DMS 273 treated with DMSO at 0.1 percent for 48 hours (cell line): ENCODE results near the gene SORCS2.

ENCODE experiments used
- DNase-seq: peaks from one replicate; lab custom pipeline; 2025; lab: John Stamatoyannopoulos, UW

SORCS2 gene

DNA sequence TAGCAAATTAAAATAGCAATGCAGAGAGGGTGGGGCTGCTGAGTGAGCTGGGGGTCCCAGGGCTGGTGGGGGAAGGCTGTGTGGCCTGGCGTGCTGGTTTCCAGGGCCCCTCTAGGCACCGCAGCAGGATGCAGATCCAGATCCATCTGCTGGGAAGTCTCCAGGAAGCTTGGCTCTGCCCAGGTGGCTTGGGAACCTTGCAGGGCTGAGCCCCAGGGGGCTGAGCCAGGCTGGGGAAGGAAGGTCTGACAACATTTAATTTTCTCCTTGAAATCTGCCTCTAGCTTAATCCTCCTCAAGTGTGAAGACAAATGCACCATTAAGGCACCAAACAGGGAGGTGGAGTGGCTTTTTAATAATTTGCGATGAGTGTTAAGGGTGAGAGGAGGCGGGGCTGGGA lies 31.7 kb downstream of the SORCS2 start:
- no peak for DNase-seq

DNA sequence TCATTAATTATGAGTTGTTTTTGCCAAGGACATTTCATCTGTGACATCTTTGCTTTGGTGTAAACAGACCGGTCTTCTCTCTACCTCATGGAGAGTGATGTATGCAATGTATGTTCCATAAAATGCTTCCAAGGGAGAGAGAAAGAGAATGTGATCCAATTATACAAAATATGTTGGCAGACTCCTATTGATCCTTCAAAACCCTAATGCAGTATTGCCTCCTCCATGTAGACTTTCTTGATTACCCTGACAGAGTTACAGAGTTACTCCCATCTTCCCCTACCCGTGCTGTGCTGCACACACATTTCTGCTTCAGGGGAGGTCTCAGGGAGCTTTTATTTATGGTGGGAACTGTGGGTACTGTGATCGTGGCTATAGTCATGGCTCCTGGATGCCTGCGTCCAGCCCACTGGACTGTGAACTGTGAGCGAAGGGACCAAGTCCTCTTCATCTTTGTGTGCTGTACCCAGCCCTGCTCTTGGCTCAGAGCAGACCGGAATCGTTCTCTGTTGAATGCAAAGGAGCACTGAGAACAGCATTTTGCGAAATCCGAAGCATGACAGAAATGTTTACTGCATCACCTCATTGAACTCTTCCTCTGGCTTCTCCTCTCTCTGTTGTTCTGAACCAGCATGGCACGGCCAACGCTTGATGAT lies 32.7 kb downstream of the SORCS2 start:
- no peak for DNase-seq

DNA sequence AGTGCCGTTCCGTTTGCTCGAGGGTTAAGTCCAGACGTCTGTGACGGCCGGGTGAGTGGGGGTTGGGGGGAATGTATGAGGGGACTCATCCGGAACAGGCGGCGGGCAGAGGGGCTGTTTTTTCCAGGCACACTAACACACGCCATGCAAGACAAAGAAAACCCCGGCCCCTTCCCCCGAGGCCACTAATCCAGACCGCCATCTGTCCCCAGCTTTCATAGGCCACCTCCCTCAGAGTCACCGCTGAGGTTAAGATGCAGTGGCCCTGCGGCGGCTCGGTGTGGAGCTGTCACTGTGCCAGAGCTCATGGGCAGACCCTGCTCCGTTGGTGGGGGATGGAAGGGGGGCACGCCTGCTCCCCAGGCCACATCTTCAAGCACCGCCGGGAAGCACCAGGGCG lies 34.1 kb downstream of the SORCS2 start:
- no peak for DNase-seq

DNA sequence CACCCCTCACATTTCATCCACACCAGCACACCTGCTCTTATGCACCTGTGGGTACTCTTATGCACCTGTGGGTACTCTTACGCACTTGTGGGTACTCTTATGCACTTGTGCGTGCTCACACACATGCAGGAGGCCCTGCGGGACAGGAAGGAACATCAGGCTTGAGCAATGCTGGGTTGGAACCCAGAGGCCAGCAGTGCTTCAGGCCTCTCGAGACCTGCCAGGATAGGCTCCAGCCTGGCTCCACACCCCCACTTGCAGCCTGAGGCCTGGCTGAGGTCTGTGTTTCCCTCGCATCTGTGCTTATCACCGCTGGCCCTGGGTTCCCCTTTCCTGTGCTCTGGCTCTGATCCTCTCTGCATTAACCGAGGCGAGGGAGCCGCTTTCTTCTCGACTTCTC lies 34.7 kb downstream of the SORCS2 start:
- no peak for DNase-seq

DNA sequence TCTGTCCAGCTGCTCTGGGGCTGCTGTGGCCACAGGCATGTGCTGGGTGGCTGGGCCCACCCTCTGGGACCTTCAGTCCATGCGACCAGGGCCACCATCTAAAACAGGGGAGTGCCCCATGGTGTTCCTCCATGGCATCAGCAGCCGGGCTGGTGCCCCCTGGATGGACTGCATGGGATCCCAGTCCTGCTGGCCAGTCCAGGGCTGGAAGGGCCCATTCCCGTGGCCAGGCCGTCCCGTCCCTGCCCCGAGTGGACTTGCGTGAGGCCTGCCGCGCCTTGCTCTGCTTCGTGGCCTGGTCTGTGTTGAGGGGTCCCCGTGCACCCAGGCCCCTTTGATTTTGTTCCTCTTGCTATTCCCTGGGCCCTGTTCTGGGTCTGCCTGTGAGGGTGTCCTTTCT lies 36.4 kb downstream of the SORCS2 start:
- DNase-seq: no peak

DNA sequence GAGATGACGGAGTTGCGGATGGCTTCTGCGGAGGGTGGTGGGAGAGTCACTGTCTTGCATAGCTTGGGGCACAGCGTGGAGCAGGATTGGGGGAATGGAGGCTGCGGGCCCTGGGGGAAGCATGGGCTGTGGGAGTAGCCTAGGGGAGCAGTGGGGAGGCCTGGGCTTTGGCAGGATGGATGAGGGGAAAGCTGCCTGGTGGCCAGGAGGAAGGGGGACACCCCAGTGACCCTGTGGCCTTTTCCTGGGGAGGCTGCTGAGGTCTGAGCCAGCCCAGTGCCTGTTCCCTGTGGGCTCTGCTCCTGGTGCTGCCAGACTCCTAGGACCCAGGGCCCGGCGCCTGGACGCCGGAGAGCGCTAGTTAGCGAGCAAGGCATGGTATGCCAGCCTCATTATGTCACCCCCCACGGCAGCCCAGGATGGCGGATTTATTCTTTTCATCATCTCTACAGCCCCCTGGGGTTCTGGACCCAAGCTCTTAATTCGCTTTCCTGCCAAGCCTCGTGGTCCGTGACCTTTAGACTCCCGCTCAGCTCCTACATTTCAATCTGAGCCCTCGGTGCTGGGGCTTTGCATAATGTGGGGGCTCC lies 39.8 kb downstream of the SORCS2 start:
- DNase-seq: no peak

DNA sequence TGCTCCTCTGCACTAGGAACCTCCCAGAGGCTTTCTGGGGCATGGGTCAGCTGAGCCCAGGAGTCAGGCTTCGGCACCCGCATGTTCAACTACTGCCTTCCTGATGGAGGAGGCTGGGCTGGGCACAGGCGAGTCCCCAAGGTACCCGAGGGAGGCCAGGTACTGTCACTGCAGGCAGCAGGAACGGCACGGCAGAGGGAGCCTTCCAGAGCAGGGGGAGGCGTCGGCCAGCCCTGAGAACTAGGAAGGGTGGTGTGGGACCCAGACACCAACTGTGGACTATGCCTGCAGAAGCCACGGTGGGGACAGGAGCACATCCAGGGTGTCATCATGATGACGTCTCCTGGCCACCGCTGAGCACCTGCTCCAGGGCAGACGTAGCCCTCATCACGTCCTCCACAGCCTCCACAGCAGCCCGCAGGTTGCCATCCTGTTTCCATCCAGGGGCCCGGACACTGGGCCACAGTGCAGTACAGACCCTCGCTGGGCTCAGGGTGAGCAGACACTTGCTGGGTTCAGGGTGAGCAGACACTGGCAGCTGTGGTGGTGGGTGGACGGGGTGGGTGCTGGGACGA lies 40.8 kb downstream of the SORCS2 start:
- DNase-seq: no peak

DNA sequence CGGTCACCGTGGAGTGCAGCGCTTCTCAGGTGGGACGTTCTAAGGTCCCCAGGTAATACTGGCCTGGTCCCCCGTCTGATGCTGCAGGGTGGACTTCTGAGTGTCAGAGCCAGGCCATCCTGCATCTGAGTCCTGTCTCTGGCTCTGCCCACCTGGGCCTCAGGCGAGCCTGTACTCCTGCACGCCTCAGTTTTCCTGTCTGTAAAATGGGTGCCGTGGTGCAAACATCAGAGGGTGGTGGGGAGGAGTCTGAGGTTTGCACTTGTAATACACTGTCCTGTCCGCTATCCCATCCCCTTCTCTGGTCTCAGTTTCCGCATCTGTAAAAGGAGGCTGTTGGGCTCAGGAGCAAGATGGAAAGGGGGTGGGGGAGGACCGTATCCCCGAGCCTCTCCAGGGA lies 41.3 kb downstream of the SORCS2 start:
- no peak for DNase-seq

DNA sequence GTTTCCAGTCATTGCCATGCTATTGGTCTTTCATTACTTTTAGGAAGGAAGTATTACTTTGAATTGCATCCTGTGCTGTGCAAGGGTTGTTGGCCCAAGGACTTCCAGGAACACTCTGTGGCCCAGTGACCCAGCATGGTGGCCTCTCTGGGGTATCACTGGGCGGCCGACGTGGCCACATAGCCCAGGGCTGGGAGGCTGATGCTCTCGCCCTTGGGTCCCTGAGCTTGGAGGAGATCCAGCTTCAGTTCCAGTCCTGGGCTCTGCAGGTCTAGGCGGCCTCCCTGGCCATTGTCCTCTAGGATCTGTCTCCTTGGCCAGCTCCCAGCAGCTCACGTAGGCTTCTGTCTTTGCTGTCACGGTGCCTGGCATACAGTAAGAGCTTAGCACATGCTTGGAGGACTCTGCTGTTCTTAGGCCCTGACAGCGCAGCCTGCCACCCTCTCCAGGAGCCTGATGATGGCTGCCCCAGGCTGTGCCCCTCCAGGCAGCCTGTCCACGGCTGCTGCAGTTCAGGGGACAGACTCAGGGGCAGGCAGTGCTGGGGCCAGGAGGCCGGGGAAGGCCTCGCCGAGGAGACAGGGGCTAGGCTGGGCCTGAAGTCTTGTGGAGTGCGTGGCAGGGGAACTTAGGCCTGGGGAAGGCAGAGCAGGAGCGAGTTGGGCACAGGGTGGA lies 42.2 kb downstream of the SORCS2 start:
- no peak for DNase-seq

DNA sequence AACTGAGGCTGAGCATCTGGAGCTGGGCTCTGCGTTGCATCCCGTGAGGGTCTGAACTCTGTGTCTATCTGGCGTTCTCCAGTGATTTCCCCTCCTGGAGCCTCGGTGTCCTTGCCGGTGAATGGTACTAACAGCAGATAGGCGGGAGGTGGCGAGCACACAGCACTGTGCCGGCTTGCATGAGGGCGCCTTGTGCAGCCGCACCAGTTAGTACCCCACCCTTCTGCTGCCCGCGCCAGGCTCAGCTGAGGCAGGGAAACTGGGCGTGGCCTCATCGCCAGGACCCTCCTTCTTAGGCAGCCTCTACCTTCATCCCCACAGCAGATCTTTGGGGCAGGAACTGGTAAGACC lies 42.7 kb downstream of the SORCS2 start:
- DNase-seq: no peak

DNA sequence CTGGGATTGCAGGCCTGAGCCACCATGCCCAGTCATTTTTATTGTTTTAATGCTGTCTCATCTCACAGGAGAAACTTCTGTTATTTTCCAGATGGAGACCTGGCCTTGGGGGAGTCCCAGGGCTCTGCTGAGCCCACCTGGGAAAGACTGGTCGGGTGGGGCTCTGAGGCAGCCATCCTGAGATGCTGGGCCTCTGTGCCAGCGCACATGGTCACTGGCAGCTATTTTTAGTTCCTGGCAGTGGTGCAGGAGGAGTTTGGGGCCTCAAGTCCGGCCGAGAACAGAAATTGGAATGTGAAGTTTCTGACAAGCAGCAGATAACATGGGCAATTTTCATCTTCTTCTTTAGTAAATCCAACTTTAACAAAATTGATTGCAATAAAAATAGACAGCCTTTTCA lies 44.5 kb downstream of the SORCS2 start:
- no peak for DNase-seq

DNA sequence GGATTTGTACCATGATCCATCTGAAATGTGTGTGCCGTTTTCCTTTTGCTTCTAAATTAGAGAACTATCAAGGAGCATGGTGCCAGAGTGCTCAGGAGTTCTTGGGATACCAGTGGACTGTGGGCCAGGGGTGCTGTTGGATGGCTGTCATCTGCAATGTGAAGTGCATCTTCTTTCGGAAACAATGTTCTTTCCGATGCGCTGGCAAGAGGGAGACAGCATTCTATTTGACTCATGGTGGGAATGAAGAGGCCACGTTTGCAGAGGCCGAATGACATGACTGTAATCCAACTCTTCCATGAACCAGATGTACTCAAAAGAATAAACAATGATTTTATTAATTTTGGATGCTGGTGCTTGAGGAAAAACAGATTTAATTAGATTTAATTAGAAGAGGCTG lies 45.5 kb downstream of the SORCS2 start:
- DNase-seq: no peak

DNA sequence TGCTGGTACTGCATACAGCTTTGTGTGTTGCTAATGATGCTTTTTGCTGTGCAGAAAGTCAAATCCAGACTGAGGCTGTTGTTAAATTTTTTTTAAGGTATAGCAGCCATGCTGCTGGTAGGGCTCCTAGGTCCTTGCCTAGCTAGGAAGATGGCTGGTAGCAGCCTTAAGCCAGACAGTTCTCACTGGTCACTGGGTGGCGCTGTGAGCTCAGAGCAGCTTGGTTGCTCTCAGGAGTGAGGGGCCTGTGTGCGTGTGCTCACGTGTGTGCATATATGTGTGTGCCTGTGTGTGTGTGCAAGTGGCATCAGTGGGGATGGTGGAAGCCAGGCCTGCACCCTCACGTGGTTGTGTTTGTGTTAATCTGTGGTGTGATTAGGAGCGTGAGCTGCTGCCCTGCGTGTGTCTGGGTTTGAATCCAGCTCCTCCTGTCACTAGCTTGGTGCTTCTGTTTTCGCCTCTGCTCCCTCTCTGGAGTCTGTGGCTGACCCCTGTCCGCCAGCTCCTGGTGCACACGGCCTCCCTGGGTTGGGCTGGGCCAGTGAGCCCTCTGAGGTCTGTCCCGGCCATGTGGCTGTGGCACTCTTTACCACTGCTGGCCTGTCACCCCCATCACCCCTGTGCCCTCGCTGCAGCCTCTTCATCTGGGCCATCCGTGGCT lies 46.1 kb downstream of the SORCS2 start:
- DNase-seq: no peak

DNA sequence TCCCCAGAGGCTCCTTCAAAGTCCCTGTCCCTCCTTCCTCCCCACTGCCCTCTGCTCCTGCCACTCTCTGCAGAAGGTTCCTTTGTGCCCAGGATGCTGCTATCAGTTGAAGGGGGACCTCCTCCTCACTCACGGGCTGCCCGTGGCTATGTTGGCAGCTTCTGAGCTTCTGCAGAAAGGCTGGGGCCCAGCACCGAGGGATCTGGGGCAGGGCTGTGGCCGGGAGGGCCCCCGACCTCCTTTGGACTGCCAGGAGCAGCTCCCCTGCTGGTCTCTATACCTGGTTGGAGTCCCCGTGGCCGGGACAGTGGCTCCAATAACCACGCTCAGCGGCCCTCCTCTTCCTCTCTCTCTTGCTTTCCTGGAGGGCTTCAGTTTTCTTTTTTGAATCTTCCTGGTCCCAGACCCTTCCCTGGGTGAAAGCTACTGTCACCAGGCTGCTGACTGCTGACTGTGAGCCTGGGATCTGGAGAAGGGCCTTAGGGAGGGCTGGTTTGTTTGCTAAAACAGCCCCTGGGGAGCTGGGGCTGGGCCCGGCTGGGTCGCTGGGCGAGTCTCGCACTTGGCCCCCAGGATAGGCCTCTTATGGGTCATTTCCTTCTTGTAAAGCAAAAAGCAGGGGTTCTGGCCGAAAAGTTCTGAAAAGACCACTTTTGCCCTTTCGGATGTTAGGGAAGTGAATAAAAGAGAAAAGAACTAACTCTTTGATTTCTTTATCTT lies 46.9 kb downstream of the SORCS2 start:
- DNase-seq: no peak

DNA sequence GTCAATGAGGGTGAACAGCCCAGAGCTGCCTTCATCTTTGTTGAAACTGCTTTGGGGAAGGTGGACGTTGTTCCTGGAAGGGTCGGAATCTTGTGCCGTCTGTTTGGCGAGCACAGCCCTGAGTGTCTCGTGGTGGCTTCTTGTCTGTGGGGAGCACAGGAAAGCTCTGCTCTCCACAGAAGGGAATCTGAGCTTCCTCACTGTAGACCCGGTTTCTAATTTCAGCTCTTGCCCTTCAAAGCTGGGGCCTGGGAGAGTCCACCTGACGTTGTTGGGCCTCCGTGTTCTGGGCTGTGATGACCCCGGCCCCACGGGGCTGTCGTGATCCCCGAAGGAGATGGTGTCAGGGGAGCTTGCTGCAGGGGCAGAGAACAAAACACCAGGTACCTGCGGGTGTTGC lies 47.5 kb downstream of the SORCS2 start:
- DNase-seq: no peak

DNA sequence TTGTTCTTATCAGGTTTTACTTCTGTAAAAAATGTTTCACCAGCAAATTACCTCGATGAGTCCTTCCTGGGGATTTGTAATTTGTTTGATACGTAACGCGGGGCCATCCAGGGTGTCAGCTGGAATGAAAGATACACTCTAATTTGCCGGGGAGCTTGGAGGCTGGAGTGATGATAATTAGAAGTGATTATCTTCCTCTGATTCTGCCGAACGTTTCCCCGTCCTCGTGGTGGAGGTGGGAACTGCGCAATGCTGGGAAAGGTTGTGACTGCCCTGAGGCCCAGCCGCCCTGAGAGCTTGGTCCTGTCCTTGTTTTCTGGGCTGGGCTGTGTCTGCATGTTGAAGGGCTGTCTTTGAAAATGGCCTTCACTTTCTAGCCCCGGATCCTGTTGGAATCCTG lies 48.0 kb downstream of the SORCS2 start:
- no peak for DNase-seq

DNA sequence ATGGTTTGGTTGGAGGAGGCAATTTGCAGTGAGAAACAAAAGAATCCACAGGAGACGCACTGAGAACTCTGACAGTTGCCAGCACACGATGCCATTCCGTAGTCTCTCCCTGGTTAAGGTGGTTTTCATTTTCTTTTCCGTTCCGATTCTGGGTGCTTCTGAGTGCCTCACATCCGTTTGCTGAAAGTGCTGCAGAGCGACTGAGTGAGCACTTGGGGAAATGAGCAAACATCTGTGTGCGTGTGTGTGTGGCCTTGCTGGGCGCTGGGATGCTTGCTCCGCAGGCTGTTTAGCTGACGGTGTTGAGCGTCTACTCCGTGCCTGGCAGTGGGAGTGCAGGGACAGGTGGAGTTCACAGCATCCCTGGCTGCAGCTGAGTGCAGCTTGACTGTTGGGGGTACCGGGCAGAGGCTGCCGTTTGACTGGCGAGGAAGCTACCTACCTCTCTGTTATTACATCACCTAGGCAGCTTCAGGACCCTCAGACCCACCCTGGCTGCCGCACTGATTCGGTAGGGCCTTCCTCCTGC lies 49.3 kb downstream of the SORCS2 start:
- DNase-seq: no peak

DNA sequence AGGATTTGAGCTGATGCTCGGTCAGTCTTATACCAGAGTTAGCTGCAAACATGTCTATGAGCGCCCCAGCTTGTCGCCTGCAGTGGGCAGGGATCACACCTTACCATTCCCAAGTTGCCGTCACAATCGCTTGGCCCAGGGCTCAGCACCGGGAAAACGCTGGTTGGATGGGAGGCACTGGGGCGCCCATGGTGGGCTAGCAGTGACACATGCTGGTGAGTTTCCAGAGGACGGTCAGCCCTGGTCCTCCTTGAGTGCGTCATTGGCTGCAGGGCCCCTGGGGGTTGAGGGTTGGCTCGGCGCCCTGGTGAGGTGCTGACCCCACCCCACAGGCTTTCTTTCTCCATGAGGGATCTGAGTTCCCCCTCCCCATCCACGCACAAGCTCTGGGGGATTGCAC lies 50.4 kb downstream of the SORCS2 start:
- DNase-seq: no peak

DNA sequence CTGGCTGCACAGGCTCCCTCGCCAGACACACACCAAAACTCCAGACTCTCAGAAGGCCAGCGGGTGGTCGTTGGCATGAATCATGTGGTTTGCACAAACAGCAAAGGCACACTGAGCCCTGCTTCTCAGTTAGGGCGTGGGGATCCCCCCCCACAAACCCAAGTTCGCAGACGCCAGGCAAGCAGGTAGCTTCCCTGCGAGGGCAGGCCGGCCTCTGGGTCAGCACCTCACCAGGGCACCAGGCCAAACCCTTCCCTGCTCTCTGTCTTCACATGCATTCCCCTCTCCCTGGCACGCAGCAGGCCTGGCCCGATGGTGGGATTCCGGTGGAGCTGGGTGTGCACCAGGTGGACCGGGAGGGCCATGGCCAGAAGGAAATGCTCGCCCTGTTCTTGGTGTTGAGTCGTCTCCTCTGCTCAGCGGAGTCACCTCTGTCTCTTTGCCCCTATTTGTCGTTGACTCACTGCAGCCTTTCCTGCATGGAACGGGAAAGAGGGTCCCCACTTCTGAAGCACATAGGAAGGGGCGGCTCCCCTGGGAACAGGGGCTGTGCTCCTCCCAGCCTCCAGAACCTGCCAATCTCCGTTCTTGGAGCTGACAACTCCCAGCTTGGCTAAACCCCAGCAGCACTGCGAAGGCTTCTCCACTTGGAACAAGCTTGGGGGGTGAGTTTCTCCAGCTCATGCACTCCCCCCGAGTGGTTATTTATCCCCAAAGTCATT lies 51.4 kb downstream of the SORCS2 start:
- DNase-seq: no peak

DNA sequence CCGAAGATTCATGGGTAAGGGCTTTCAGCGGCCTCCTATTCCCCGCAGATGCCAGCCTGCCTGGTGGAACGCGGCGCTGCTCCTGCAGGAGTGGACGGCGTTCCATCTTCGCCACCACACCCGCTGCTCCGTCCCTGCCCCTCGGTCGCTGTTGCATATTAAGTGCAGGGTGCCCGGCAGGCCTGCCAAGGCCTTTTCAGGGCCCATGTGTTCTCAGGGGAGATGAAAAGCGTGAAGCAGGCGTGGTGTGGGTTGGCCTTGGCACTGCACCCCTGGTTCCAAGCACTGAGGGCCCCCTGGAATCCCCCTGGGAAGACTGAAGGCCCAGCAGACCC lies 52.0 kb downstream of the SORCS2 start:
- DNase-seq: no peak

DNA sequence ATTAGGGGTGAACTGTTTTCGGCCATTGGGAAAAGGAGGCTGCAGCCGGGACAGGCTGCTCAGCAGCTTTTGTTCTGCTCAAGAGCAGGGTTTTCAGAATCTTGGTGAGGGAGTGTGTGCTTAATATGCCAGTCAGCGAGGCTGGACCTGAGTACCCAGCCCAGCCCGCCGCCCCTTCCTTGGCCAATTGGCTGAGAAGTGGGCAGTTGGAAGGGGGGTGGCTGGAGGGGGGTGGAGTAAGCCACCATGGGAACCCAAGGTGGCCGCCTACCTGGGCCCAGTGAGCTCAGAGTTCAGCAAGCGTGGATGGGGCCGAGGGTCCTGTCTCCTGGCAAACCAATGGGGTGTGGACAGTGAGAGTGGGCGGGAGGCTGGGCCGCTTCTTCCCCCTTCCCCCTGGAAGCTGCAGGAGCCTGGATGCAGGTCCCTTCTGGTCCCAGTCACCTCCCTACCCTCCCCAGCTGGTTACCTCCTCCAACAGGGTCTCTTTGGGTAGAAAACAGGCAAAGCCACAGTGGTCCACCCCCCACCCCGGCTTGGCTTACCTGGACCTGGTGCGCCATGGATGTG lies 52.5 kb downstream of the SORCS2 start:
- no peak for DNase-seq
